H1 (cell line): Measurements from ENCODE around the gene CYTH1. TPM values are rescaled to one million over a fixed set of nuclear protein-coding genes. Genes with fewer than 3 reads are reported as not detected.

Source experiments
- CTCF ChIA-PET: fragments of 300-600 bp; sonication (Branson Sonifier 250); formaldehyde crosslinking; loops from one replicate; lab custom pipeline; 2021; ENCODE audit not compliant: partially characterized antibody; lab: Charles Lee
- POLR2A ChIA-PET: fragments of 300-600 bp; sonication (Branson Sonifier 250); formaldehyde crosslinking; loops from one replicate; lab custom pipeline; 2021; ENCODE audit warnings: inconsistent platforms; ENCODE audit not compliant: partially characterized antibody; lab: Charles Lee
- DNase-seq, 2 experiments: peaks; one replicate each; pipeline versions ENCODE4 v3.0.0 to v3.0.0-alpha.2; 2010 to 2022; ENCODE audit warnings: low spot score in 2 of 2, low read depth in 1 of 2, mixed read lengths in 1 of 2
- FAIRE-seq: peaks from 2 replicates; lab custom pipeline; 2011; peaks lifted over from hg19 to GRCh38; lab: Jason Lieb, UNC
- H2AFZ ChIP-seq: 2 replicates; pipeline ENCODE4 v1.8.1; 2012; ENCODE audit warnings: low read length, inconsistent platforms
- H2AK5ac ChIP-seq: 2 replicates; pipeline ENCODE4 v1.6.1; 2013; ENCODE audit warnings: low read depth, low read length
- H2BK120ac ChIP-seq: replicated peaks from 2 replicates; pipeline ENCODE3; 2013; ENCODE audit warnings: low read depth, low read length, inconsistent platforms
- H2BK12ac ChIP-seq: 2 replicates; pipeline ENCODE4 v1.6.1; 2013; ENCODE audit warnings: low read depth, low read length
- H2BK15ac ChIP-seq: 2 replicates; pipeline ENCODE4 v1.6.1; 2013; ENCODE audit warnings: low read length
- H2BK20ac ChIP-seq: 2 replicates; pipeline ENCODE4 v1.6.1; 2013; ENCODE audit warnings: low read length
- H2BK5ac ChIP-seq: 2 replicates; pipeline ENCODE4 v1.6.1; 2013; ENCODE audit warnings: low read depth, low read length
- H3K14ac ChIP-seq: 2 replicates; pipeline ENCODE4 v1.6.1; 2013; ENCODE audit warnings: inconsistent platforms; ENCODE audit not compliant: insufficient read length
- H3K18ac ChIP-seq: 2 replicates; pipeline ENCODE4 v1.6.1; 2013; ENCODE audit warnings: low read length; ENCODE audit errors: extremely low read depth
- H3K23ac ChIP-seq: 2 replicates; pipeline ENCODE4 v1.6.1; 2013; ENCODE audit warnings: inconsistent platforms; ENCODE audit not compliant: insufficient read length
- H3K23me2 ChIP-seq: 2 replicates; pipeline ENCODE4 v1.6.1; 2013; ENCODE audit warnings: low read depth, low read length
- H3K27ac ChIP-seq: 2 replicates; pipeline ENCODE4 v1.6.1; 2011; ENCODE audit warnings: low read depth, low read length, inconsistent platforms
- H3K27me3 ChIP-seq, 4 experiments: replicated peaks in 1 of 4; 1 replicate in 1 of 4; 2 replicates in 3 of 4; pipeline versions ENCODE4 v1.6.1 to v1.8.1; 2011 to 2013; ENCODE audit warnings: low read length in 3 of 4, mild to moderate bottlenecking in 3 of 4, inconsistent platforms in 2 of 4, mixed read lengths in 2 of 4, moderate library complexity in 1 of 4; ENCODE audit not compliant: control insufficient read depth in 3 of 4, insufficient read depth in 3 of 4; ENCODE audit errors: extremely low read depth in 1 of 4
- H3K36me3 ChIP-seq, 4 experiments: 2 replicates each; pipeline versions ENCODE4 v1.6.1 to v1.8.1; 2011 to 2013; ENCODE audit warnings: mild to moderate bottlenecking in 4 of 4, low read length in 3 of 4, moderate library complexity in 2 of 4, control low read depth in 1 of 4, inconsistent platforms in 1 of 4; ENCODE audit not compliant: insufficient read depth in 4 of 4, control insufficient read depth in 2 of 4
- H3K4ac ChIP-seq: replicated peaks from 2 replicates; pipeline ENCODE3; 2013; ENCODE audit warnings: low read length, low read depth, mixed read lengths, inconsistent platforms; ENCODE audit not compliant: insufficient read length
- H3K4me1 ChIP-seq, 4 experiments: replicated peaks in 1 of 4; 1 replicate in 1 of 4; 2 replicates in 3 of 4; pipeline versions ENCODE4 v1.6.1 to v1.8.1; 2011 to 2013; ENCODE audit warnings: low read length in 3 of 4, inconsistent platforms in 2 of 4, mixed read lengths in 1 of 4; ENCODE audit not compliant: insufficient read depth in 4 of 4, control insufficient read depth in 3 of 4
- H3K4me2 ChIP-seq, 2 experiments: 2 replicates each; pipeline versions ENCODE4 v1.6.1 to v1.8.1; 2011 to 2013; ENCODE audit warnings: low read depth in 2 of 2, low read length in 2 of 2, control low read depth in 1 of 2, inconsistent platforms in 1 of 2, mild to moderate bottlenecking in 1 of 2; ENCODE audit not compliant: insufficient read depth in 1 of 2
- H3K4me3 ChIP-seq, 4 experiments: fragments of 200-600, 300-600 bp in 1 of 4; sonication (generic), shearing (Covaris generic), sonication (Bioruptor Twin) in 1 of 4; 2 replicates each; pipeline versions ENCODE4 v1.5.1 to v1.8.1; 2011 to 2016; ENCODE audit warnings: low read length in 4 of 4, low read depth in 3 of 4, control low read depth in 2 of 4, inconsistent platforms in 2 of 4, mild to moderate bottlenecking in 2 of 4, mixed read lengths in 1 of 4, moderate library complexity in 1 of 4; ENCODE audit not compliant: insufficient read depth in 2 of 4; ENCODE audit errors: extremely low read depth in 1 of 4
- H3K56ac ChIP-seq: replicated peaks from 2 replicates; pipeline ENCODE3; 2013; ENCODE audit warnings: low read depth, mild to moderate bottlenecking, mixed read lengths, low read length, inconsistent platforms; ENCODE audit not compliant: insufficient read length
- H3K79me1 ChIP-seq: 2 replicates; pipeline ENCODE4 v1.6.1; 2013; ENCODE audit warnings: low read depth, low read length, control low read depth
- H3K79me2 ChIP-seq, 2 experiments: 2 replicates each; pipeline versions ENCODE4 v1.6.1 to v1.8.1; 2012 to 2013; ENCODE audit warnings: low read length in 2 of 2, mild to moderate bottlenecking in 2 of 2, inconsistent platforms in 1 of 2; ENCODE audit not compliant: insufficient read depth in 2 of 2, control insufficient read depth in 1 of 2
- H3K9ac ChIP-seq, 4 experiments: replicated peaks in 1 of 4; 1 replicate in 1 of 4; 2 replicates in 3 of 4; pipeline versions ENCODE4 v1.6.1 to v1.8.1; 2011 to 2013; ENCODE audit warnings: low read depth in 3 of 4, low read length in 3 of 4, control low read depth in 2 of 4, mild to moderate bottlenecking in 2 of 4, moderate library complexity in 2 of 4, inconsistent platforms in 1 of 4; ENCODE audit errors: extremely low read depth in 1 of 4
- H3K9me3 ChIP-seq, 2 experiments: 2 replicates each; pipeline versions ENCODE4 v1.6.1 to v1.8.1; 2012 to 2013; ENCODE audit warnings: mild to moderate bottlenecking in 2 of 2, moderate library complexity in 2 of 2, control low read depth in 1 of 2, inconsistent platforms in 1 of 2, low read depth in 1 of 2, low read length in 1 of 2, mixed read lengths in 1 of 2; ENCODE audit not compliant: insufficient read depth in 2 of 2
- H4K20me1 ChIP-seq, 2 experiments: replicated peaks in 1 of 2; 2 replicates each; pipeline versions ENCODE3 to v1.8.1; 2011 to 2013; ENCODE audit warnings: inconsistent platforms in 2 of 2, low read length in 2 of 2, mild to moderate bottlenecking in 1 of 2; ENCODE audit not compliant: insufficient read depth in 2 of 2, control insufficient read depth in 1 of 2
- H4K5ac ChIP-seq: 2 replicates; pipeline ENCODE4 v1.6.1; 2013; ENCODE audit warnings: low read length, low read depth, mixed read lengths, inconsistent platforms; ENCODE audit not compliant: insufficient read length
- H4K8ac ChIP-seq: 2 replicates; pipeline ENCODE4 v1.8.0; 2013; ENCODE audit warnings: mild to moderate bottlenecking, moderate library complexity, low read length, inconsistent platforms; ENCODE audit not compliant: insufficient read depth; ENCODE audit errors: extremely low read depth
- H4K91ac ChIP-seq: replicated peaks from 2 replicates; pipeline ENCODE3; 2013; ENCODE audit warnings: low read length, mixed read lengths, inconsistent platforms; ENCODE audit not compliant: insufficient read length
- CTCF ChIP-seq, 3 experiments: IDR thresholded peaks; 1 replicate in 2 of 3; 2 replicates in 1 of 3; pipeline versions ENCODE4 v1.5.1 to v1.6.1; 2011; ENCODE audit warnings: low read length in 3 of 3, mild to moderate bottlenecking in 3 of 3, inconsistent platforms in 2 of 3, low read depth in 1 of 3, moderate library complexity in 1 of 3; ENCODE audit not compliant: insufficient read depth in 1 of 3; ENCODE audit errors: control extremely low read depth in 1 of 3
- EP300 ChIP-seq, 2 experiments: IDR thresholded peaks; 1 replicate in 1 of 2; 2 replicates in 1 of 2; pipeline ENCODE4 v1.6.1; 2011 to 2012; ENCODE audit warnings: low read depth in 2 of 2, low read length in 2 of 2, mild to moderate bottlenecking in 2 of 2, borderline replicate concordance in 1 of 2, inconsistent platforms in 1 of 2, moderate library complexity in 1 of 2
- GABPA ChIP-seq: IDR thresholded peaks from 2 replicates; pipeline ENCODE4 v1.6.1; 2011; ENCODE audit warnings: mild to moderate bottlenecking, low read length, moderate library complexity, borderline replicate concordance; ENCODE audit not compliant: insufficient read depth
- JUN ChIP-seq: IDR thresholded peaks from 2 replicates; pipeline ENCODE4 v1.6.1; 2011; ENCODE audit warnings: low read depth, mild to moderate bottlenecking, improper control_type of control experiment, low read length
- JUND ChIP-seq: IDR thresholded peaks from 2 replicates; pipeline ENCODE4 v1.6.1; 2011; ENCODE audit warnings: mild to moderate bottlenecking, improper control_type of control experiment, low read length
- KDM4A ChIP-seq: IDR thresholded peaks from one replicate; pipeline ENCODE4 v1.7.1; 2012; ENCODE audit warnings: low read depth, mild to moderate bottlenecking, moderate library complexity, low read length, inconsistent platforms; ENCODE audit not compliant: severe bottlenecking
- POLR2AphosphoS5 ChIP-seq: IDR thresholded peaks from 2 replicates; pipeline ENCODE4 v1.6.1; 2011; ENCODE audit warnings: low read depth, low read length
- ZNF274 ChIP-seq: IDR thresholded peaks from 2 replicates; pipeline ENCODE4 v1.7.0; 2012; ENCODE audit warnings: low read length, borderline replicate concordance; ENCODE audit errors: extremely low read depth
- WGBS, 2 experiments: shearing (Covaris generic) in 1 of 2; methylation state at CpG; one replicate each; pipeline versions ENCODE4 v1.1.6 to v1.1.7; 2013 to 2015; ENCODE audit warnings: low lambda C conversion rate in 2 of 2, mixed read lengths in 2 of 2, inconsistent platforms in 1 of 2, low coverage in 1 of 2, missing lambda C conversion rate in 1 of 2; ENCODE audit not compliant: insufficient replicate concordance in 2 of 2, insufficient coverage in 1 of 2, insufficient read length in 1 of 2; ENCODE audit errors: extremely low coverage in 1 of 2, missing lambda C conversion rate in 1 of 2; 5-methylcytosine and 5-hydroxymethylcytosine counted together
- polyA plus RNA-seq, 7 experiments: library from polyadenylated mRNA; depleted of rRNA in 3 of 7; stranded (reverse) in 5 of 7; unstranded in 2 of 7; fragments of >200 nt in 5 of 7; fragments of 200-250 nt in 2 of 7; gene quantifications; 1 replicate in 5 of 7; 2 replicates in 1 of 7; 4 replicates in 1 of 7; pipeline versions ENCODE4 v1.2.1 to v1.2.3, GENCODE V29; 2011 to 2013; ENCODE audit warnings: missing spikeins in 2 of 7, mixed read lengths in 2 of 7
- total RNA-seq: library from RNA; stranded (reverse); fragmentation: NEBNext Ultra II Directional; extraction: Animal tissue kit (Norgen Biotek cat#: 25700); gene quantifications from 2 replicates; pipeline ENCODE4 v1.2.1, GENCODE V29; 2021
- TF ChIP-seq, protein P1 (sequence below): IDR thresholded peaks from 2 replicates; pipeline ENCODE4 v1.6.1; 2012; ENCODE audit warnings: inconsistent platforms

CYTH1 gene
- total and polyA plus RNA-seq, 2 of the 8 experiments (the other 6 are each of a cell fraction or from before 2014, with no cell fraction given): 12.8 to 14.8 TPM

GRCh38 chr17:78794399-78794798 is 12.3 kb upstream of the CYTH1 start:
- Histone ChIP-seq H3K4me2 (no peak overlapping the region), H4K91ac (no peak overlapping the region), H2BK20ac (no peak overlapping the region), H3K4me1 (no peaks in the 10 kb centered on the region), H3K56ac (no peak overlapping the region), H3K23ac (no peak overlapping the region), H2AK5ac (no peak overlapping the region), H2BK12ac (no peak overlapping the region), H2AFZ (no peak overlapping the region), H3K14ac (no peak overlapping the region), H2BK5ac (no peak overlapping the region), H2BK15ac (no peak overlapping the region), H3K79me2 (no peaks in the 10 kb centered on the region), H3K27me3 (no peaks in the 10 kb centered on the region), H4K20me1 (peaks cover 6 to 12% of the 10 kb centered on the region in 2 experiments), H3K18ac (no peak overlapping the region), H4K8ac (no peak overlapping the region), H3K27ac (no peak overlapping the region), H3K9me3 (no peaks in the 10 kb centered on the region), H3K36me3 (peaks cover 20 to 51% (median 34%) of the 10 kb centered on the region in 4 experiments), H3K23me2 (peaks cover 2% of the 10 kb centered on the region; the same call in 1 of the 2 replicates), H3K4me3 (no peak overlapping the region), H2BK120ac (no peak overlapping the region), H3K79me1 (no peaks in the 10 kb centered on the region), H4K5ac (no peak overlapping the region), H3K4ac (no peak overlapping the region), H3K9ac (no peak overlapping the region)
- POLR2A ChIA-PET: interaction anchor here (1.1 to 3.0 kb wide), 3 partner anchors 9 to 38 kb away, joined by 3 to 11 read pairs (median 4); no protein-coding TSS in a partner anchor
- no peak for FAIRE-seq
- WGBS, 2 experiments: 94% methylated on average over 15 of the region's 16 CpGs; no CpG with 5 or more reads in 1 of the 2 experiments
- CTCF ChIA-PET: interaction anchor here (0.9 to 1.6 kb wide), 3 partner anchors 32 to 176 kb away, joined by 3 to 5 read pairs (median 4); no protein-coding TSS in a partner anchor
- DNase-seq: no peak
- TF ChIP-seq JUN (no peak), KDM4A (no peak), ZNF274 (no peak), CTCF (IDR thresholded peaks at IDR 0.05; ENCODE audit: control extremely low read depth in 1 of 3, insufficient read depth in 1 of 3, low read depth in 1 of 3, low read length in 3 of 3) (no peak), EP300 (IDR thresholded peaks at IDR 0.05; ENCODE audit: borderline replicate concordance in 1 of 2, low read depth in 2 of 2, low read length in 2 of 2) (no peak), GABPA (no peak), POLR2AphosphoS5 (no peak), JUND (no peak)
- TF ChIP-seq, protein P1, sequence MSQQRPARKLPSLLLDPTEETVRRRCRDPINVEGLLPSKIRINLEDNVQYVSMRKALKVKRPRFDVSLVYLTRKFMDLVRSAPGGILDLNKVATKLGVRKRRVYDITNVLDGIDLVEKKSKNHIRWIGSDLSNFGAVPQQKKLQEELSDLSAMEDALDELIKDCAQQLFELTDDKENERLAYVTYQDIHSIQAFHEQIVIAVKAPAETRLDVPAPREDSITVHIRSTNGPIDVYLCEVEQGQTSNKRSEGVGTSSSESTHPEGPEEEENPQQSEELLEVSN: no peak
